GM12878 (cell line): ENCODE results near the gene LYRM4. TPM values are rescaled to one million over a fixed set of nuclear protein-coding genes. Genes with fewer than 3 reads are reported as not detected.

Experiments used
- ATAC-seq: fragments of 200-7000 bp; cut with Tn5 transposase; 3 replicates; pipeline ENCODE4 v1.9.1; 2020; ENCODE audit warnings: mild to moderate bottlenecking, moderate library complexity
- BruUV-seq: library from RNA; stranded (reverse); fragments of 400-500 nt; replicated peaks from 2 replicates; lab custom pipeline; 2021; lab: Mats Ljungman, UMichigan
- CTCF ChIA-PET: fragments of 300-600 bp; sonication (Branson Sonifier 250); formaldehyde crosslinking; extraction: SDS; loops from one replicate; lab custom pipeline; 2021; ENCODE audit warnings: inconsistent platforms; lab: Yijun Ruan, JAX
- POLR2A ChIA-PET: fragments of 350-600 bp; formaldehyde crosslinking; extraction: SDS; loops from one replicate; lab custom pipeline; 2021; ENCODE audit warnings: inconsistent platforms; lab: Charles Lee
- RAD21 ChIA-PET: fragments of 300-600 bp; sonication (Branson Sonifier 250); formaldehyde crosslinking; loops from one replicate; lab custom pipeline; 2023; ENCODE audit warnings: antibody characterized with exemption; ENCODE audit not compliant: unreplicated experiment; lab: Charles Lee
- SMC1A ChIA-PET: fragments of 300-600 bp; sonication (Branson Sonifier 250); formaldehyde crosslinking; loops from one replicate; lab custom pipeline; 2023; ENCODE audit not compliant: unreplicated experiment, uncharacterized antibody; lab: Charles Lee
- DNase-seq: peaks from one replicate; pipeline ENCODE4 v3.0.0-alpha.2; 2011; ENCODE audit warnings: low read depth, low spot score
- FAIRE-seq: peaks from 3 replicates; lab custom pipeline; 2011; peaks lifted over from hg19 to GRCh38; lab: Jason Lieb, UNC
- H2AFZ ChIP-seq: 2 replicates; pipeline ENCODE4 v1.6.0; 2011; ENCODE audit warnings: low read depth, low read length, control low read depth; ENCODE audit not compliant: control insufficient read depth
- H3K27ac ChIP-seq: 2 replicates; pipeline ENCODE4 v1.5.1; 2011; ENCODE audit warnings: control low read depth; ENCODE audit not compliant: control insufficient read depth, insufficient read depth
- H3K27me3 ChIP-seq, 2 experiments: replicated peaks in 1 of 2; 2 replicates each; pipeline versions ENCODE4 v1.6.0 to v1.6.1; 2011; ENCODE audit warnings: low read length in 1 of 2; ENCODE audit not compliant: control insufficient read depth in 2 of 2, insufficient read depth in 2 of 2
- H3K36me3 ChIP-seq, 2 experiments: 2 replicates each; pipeline ENCODE4 v1.5.1; 2011; ENCODE audit warnings: low read length in 1 of 2; ENCODE audit not compliant: control insufficient read depth in 2 of 2, insufficient read depth in 2 of 2
- H3K4me1 ChIP-seq: 2 replicates; pipeline ENCODE4 v1.6.1; 2011; ENCODE audit warnings: mild to moderate bottlenecking, low read length, moderate library complexity, mixed read lengths; ENCODE audit not compliant: control insufficient read depth, insufficient read depth
- H3K4me2 ChIP-seq: 2 replicates; pipeline ENCODE4 v1.6.0; 2011; ENCODE audit warnings: control low read depth; ENCODE audit not compliant: control insufficient read depth, insufficient read depth
- H3K4me3 ChIP-seq: fragments of 200-600 bp; sonication (generic); 2 replicates; pipeline ENCODE4 v1.5.1; 2016
- H3K79me2 ChIP-seq: 2 replicates; pipeline ENCODE4 v1.6.0; 2011; ENCODE audit warnings: low read length; ENCODE audit not compliant: control insufficient read depth, insufficient read depth
- H3K9ac ChIP-seq: 2 replicates; pipeline ENCODE4 v1.8.0; 2011; ENCODE audit warnings: low read length, control low read depth, mixed read lengths; ENCODE audit not compliant: control insufficient read depth, insufficient read depth
- H3K9me3 ChIP-seq: replicated peaks from 3 replicates; pipeline ENCODE4 v1.5.1; 2011; ENCODE audit warnings: mild to moderate bottlenecking, low read length; ENCODE audit not compliant: control insufficient read depth, insufficient read depth
- H4K20me1 ChIP-seq: 2 replicates; pipeline ENCODE4 v1.6.0; 2011; ENCODE audit not compliant: control insufficient read depth, insufficient read depth
- BCLAF1 ChIP-seq: fragments of 450-650 bp; IDR thresholded peaks from 2 replicates; pipeline ENCODE4 v1.6.1; 2017; ENCODE audit warnings: antibody characterized with exemption, mild to moderate bottlenecking, moderate library complexity
- FOS ChIP-seq: IDR thresholded peaks from 3 replicates; pipeline ENCODE4 v1.6.1; 2011; ENCODE audit warnings: borderline replicate concordance; ENCODE audit not compliant: insufficient read length; ENCODE audit errors: extremely low read depth
- FOXM1 ChIP-seq: IDR thresholded peaks from 2 replicates; pipeline ENCODE4 v1.6.1; 2012; ENCODE audit warnings: low read depth, mild to moderate bottlenecking, inconsistent platforms, low read length, moderate library complexity
- IKZF1 ChIP-seq: fragments of 450-650 bp; conservative IDR thresholded peaks from 2 replicates; pipeline ENCODE4 v1.6.1; 2017; ENCODE audit warnings: antibody characterized with exemption, mild to moderate bottlenecking
- RAD21 ChIP-seq: IDR thresholded peaks from 2 replicates; pipeline ENCODE4 v1.6.1; 2011; ENCODE audit warnings: mild to moderate bottlenecking, low read depth, low read length, moderate library complexity; ENCODE audit not compliant: insufficient read depth
- RELB ChIP-seq: fragments of 450-650 bp; IDR thresholded peaks from 2 replicates; pipeline ENCODE4 v1.6.1; 2017; ENCODE audit warnings: low read depth, mild to moderate bottlenecking, moderate library complexity
- TARDBP ChIP-seq: IDR thresholded peaks from 2 replicates; pipeline ENCODE4 v1.6.1; 2016; ENCODE audit warnings: borderline replicate concordance
- ZNF592 ChIP-seq: fragments of 450-650 bp; IDR thresholded peaks from 2 replicates; pipeline ENCODE4 v1.6.1; 2017; ENCODE audit warnings: mild to moderate bottlenecking, moderate library complexity
- WGBS: methylation state at CpG from one replicate; pipeline ENCODE4 v1.1.6; 2016; ENCODE audit warnings: low lambda C conversion rate; ENCODE audit not compliant: insufficient replicate concordance, insufficient coverage; ENCODE audit errors: missing lambda C conversion rate; 5-methylcytosine and 5-hydroxymethylcytosine counted together
- in situ Hi-C: fragments of 300-500 bp; cut with MboI; formaldehyde crosslinking; loops from 9 replicates; pipeline ENCODE4 v1.14.3; 2018; ENCODE audit warnings: mixed read lengths
- intact Hi-C: fragments of 100-400 bp; cut with micrococcal nuclease; formaldehyde crosslinking; loops from one replicate; pipeline ENCODE4 v1.14.2; 2022; ENCODE audit not compliant: unreplicated experiment
- polyA plus RNA-seq, 11 experiments: library from polyadenylated mRNA; depleted of rRNA in 4 of 11; unstranded in 6 of 11; stranded (reverse) in 5 of 11; fragments of >200 nt; fragmentation: Nextera tagmentation in 4 of 11; fragmentation: Illumina TruSeq in 1 of 11; extraction: Ambion mirVana in 4 of 11; extraction: Trizol in 1 of 11; gene quantifications; 1 replicate in 1 of 11; 2 replicates in 10 of 11; pipeline versions ENCODE4 v1.2.1 to v1.2.3, GENCODE V29; 2011 to 2016; ENCODE audit warnings: inconsistent platforms in 2 of 11, missing spikeins in 2 of 11, low read depth in 1 of 11
- total RNA-seq, 4 experiments: library from RNA; depleted of rRNA in 3 of 4; stranded (reverse); fragments of >200 nt in 3 of 4; fragmentation: Illumina TruSeq in 1 of 4; extraction: Trizol in 1 of 4; gene quantifications; 2 replicates each; pipeline versions ENCODE4 v1.2.1 to v1.2.3, GENCODE V29; 2013 to 2021
- TF ChIP-seq, protein P1 (sequence below): IDR thresholded peaks from 2 replicates; pipeline ENCODE4 v1.6.1; 2012; ENCODE audit warnings: low read depth, low read length, improper control_type of control experiment

Gene LYRM4
- total and polyA plus RNA-seq, 10 of the 15 experiments (the other 5 are each of a cell fraction or from before 2014, with no cell fraction given): 32.7 to 66.8 (median 44.0) TPM

DNA sequence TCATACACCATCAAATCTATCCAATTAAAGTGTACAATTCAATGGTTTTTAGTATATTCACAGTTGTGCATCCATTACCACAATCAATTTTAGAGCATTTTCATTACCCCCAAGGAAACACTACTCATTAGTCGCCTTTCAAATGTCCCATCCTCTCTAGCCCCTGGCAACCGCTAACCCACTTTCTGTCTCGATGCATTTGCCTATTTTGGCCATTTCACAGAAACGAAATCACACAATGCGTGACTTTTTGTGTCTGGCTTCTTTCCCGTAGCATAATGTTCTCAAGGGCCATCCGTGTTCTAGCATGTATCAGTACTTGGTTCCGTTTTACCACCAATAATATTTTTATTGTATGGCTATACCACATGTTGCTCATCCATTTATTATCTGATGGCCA lies 123.9 kb downstream of the LYRM4 start (continued):
- TF ChIP-seq BCLAF1: no peak
- TF ChIP-seq IKZF1: no peak
- TF ChIP-seq, protein P1, sequence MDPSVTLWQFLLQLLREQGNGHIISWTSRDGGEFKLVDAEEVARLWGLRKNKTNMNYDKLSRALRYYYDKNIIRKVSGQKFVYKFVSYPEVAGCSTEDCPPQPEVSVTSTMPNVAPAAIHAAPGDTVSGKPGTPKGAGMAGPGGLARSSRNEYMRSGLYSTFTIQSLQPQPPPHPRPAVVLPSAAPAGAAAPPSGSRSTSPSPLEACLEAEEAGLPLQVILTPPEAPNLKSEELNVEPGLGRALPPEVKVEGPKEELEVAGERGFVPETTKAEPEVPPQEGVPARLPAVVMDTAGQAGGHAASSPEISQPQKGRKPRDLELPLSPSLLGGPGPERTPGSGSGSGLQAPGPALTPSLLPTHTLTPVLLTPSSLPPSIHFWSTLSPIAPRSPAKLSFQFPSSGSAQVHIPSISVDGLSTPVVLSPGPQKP: no peak
- TF ChIP-seq FOXM1: no peak

DNA sequence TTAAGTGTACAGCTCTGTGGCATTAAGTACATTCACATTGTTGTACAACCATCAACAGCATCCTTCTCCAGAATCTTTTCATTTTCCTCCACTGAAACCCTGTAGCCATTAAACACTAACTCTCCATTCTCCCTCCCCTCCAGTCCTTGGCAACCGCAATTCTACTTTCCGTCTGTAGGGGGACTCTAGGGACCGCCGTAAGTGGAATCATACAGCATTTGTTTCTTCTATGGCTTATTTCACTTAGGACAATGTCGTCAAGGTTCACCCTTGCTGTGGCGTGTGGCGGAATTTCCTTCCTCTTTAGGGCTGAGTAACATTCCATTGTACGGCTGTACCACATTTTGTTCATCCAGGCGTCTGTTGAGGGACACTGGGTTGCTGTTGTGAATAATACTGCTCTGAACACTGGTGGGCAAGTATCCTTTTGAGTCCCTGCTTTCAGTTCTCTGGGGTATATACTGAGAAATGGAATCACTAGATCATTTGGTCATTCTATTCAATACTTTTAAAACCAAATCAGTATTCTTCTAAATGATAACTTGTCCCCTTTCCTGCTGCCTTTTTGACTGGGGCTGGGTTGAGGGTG lies 124.9 kb downstream of the LYRM4 start:
- intact Hi-C loops (no loop called here), in situ Hi-C loops (no loop called here)
- Histone ChIP-seq H4K20me1 (no peaks in the 10 kb centered on the region), H3K79me2 (no peaks in the 10 kb centered on the region), H3K9ac (no peak overlapping the region), H3K36me3 (no peaks in the 10 kb centered on the region), H3K4me1 (peaks cover 20% of the 10 kb centered on the region), H2AFZ (no peak overlapping the region), H3K4me2 (no peak overlapping the region), H3K27ac (no peak overlapping the region), H3K4me3 (no peak overlapping the region), H3K27me3 (no peaks in the 10 kb centered on the region), H3K9me3 (no peaks in the 10 kb centered on the region)
- SMC1A ChIA-PET: no interaction called here
- FAIRE-seq (no peak), DNase-seq (no peak), ATAC-seq (peak; percentile 76)
- WGBS: 23% methylated on average over 9 of the region's 9 CpGs
- RAD21 ChIA-PET: interaction anchor here (0.7 kb wide), 1 partner anchor 8 kb away, joined by 4 read pairs; no protein-coding TSS in a partner anchor
- BruUV-seq: no TSS peak
- CTCF ChIA-PET: interaction anchor here (0.7 kb wide), 1 partner anchor 168 kb away, joined by 3 read pairs; no protein-coding TSS in a partner anchor
- POLR2A ChIA-PET: no interaction called here
- TF ChIP-seq RAD21 (peak; percentile 46), TARDBP (no peak), FOS (no peak), RELB (no peak), ZNF592 (no peak)
